HG03108 (cell line): ENCODE measurements around the gene TRAK1.

Source experiments
- ATAC-seq: cut with Tn5 transposase; IDR thresholded peaks from one replicate; pipeline ENCODE4 v1.9.1; 2021; ENCODE audit warnings: moderate library complexity; ENCODE audit not compliant: unreplicated experiment

Gene TRAK1

DNA sequence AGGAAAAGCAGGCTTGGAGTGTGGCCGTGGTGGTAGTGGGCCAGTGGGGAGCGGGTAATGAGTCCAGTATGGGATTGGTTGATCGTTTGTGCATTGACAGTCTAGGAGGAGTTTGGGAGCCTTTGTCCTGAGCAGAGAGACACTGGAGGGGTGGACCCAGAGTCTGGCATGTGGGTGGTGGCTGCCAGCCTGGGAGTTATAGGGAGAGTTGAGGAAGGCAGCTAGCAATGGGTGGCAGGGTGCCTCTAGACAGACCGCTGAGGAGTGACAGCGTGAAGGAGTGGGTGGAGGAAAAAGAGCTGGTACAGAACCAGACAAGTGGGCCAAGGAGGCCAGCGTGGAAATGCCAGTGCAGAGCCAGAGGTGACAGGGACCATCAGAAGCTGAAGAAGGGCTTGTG is 176.7 kb downstream of the TRAK1 start:
- no peak for ATAC-seq

DNA sequence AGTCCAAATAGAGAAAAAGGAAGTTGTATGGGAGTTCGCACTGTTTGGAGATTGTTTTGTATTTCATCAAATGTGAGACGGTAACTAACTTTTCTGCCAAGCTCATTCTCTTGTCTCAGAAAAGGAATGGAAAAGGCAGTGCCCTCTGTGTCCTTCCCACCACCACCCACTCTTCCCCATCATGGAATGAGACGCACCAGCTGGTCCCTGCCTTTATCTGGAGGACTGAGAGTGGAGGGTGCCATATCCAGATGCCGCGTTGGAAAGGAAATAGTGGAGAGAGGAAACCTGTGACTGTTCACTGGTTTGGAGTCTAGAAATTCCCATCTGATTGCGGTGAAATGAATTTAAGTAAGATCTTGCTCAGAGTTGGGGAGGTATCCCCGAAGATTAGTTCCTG is 178.5 kb downstream of the TRAK1 start:
- ATAC-seq: no peak

DNA sequence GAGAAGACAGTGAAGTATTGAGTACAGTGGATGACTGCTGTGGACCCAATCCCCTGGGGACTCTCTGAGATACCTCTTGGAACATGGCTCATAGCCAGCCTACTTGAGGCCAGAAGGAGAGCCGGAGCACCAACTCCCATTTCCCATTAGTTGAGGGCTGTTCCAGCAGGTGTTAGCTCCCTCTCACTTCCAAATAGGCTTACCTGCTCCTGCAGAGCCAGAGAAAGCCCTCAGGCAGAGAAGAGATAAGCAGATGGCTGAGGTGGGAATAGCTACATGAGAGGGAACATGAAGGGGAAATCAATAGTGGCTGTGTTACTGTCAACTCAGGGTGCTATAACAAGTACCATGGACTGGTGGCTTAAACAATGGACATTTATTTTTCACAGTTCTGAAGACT is 179.4 kb downstream of the TRAK1 start:
- no peak for ATAC-seq

DNA sequence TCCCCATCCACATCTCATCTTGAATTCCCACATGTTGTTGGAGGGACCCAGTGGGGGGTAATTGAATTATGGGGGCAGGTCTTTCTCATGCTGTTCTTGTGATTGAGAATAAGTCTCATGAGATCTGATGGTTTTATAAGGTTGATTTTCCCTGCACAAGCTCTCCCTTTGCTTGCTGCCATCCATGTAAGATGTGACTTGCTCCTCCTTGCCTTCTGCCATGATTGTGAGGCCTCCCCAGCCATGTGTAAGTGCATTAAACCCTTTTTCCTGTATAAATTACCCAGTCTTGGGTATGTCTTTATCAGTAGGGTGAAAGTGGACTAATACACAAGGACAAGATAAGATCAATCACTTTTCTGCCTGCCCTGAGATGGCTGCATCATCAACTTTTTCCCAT is 180.6 kb downstream of the TRAK1 start:
- ATAC-seq: no peak

DNA sequence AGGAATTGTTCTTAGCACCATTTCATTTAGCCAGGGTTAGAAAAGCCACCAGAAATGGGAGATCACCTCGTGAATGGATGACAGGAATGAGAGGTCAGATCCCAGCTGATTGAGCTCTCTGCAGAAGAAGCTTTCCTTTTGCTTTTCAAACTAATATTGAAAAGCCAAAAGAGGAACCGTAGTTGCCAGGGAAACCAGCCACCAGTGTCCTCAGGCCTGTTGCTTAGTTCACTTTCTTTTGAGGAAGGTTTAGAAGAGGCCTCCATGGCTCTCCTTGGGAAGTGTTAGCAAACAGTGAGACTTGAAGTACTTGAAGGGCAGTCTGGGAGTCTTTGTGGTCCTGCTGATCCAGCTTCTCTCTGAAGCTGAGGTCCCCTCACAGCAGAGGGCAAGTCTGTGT is 182.2 kb downstream of the TRAK1 start:
- no peak for ATAC-seq

DNA sequence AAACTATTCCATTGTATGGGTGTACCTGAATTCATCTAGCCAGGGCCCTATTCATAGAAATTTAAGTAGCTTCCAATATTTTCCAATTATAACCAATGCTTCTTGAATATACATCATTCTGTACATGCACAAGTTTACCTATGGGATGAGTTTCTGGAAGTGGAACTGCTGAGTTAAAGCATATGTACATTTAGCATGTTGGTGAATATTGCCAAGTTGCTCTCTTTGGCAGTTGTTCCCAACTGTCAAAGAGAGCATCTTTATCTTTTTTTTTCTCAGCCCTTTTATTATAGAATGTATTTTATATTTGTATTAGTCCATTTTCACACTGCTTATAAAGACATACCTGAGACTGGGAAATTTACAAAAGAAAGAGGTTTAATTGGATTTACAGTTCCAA is 183.1 kb downstream of the TRAK1 start:
- ATAC-seq: no peak

DNA sequence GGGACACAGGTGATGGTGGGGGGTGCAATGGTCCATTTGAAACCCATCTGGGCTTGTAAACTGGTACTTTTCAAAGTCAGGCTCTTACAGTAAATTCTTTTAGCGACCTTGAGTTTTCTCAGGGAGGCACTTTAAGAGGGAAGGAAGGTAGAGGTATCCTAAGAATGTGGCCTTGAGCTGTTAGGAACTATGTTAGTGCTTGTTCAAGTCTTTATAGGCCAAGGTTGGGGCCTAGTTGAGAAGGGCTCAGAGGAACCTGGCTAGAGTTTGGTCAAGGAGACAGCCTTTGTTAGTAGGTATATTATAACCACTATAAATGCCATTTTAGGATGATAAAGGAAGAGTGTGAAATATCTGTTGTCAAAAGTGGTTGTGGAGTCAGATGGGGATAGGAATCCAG is 184.1 kb downstream of the TRAK1 start:
- ATAC-seq: no peak
